H1 (cell line): Measurements from ENCODE around the gene OR2B2. TPM values are rescaled to one million over a fixed set of nuclear protein-coding genes. Genes with fewer than 3 reads are reported as not detected.

Source experiments
- ATF3 ChIP-seq: IDR thresholded peaks from 2 replicates; pipeline ENCODE4 v1.6.1; 2011; ENCODE audit warnings: low read depth, mild to moderate bottlenecking, low read length; ENCODE audit not compliant: insufficient read depth
- CHD1 ChIP-seq: IDR thresholded peaks from 2 replicates; pipeline ENCODE4 v1.6.1; 2012; ENCODE audit warnings: low read depth, low read length, improper control_type of control experiment
- CHD2 ChIP-seq: IDR thresholded peaks from 2 replicates; pipeline ENCODE4 v1.6.1; 2012; ENCODE audit warnings: low read length, improper control_type of control experiment
- CREB1 ChIP-seq: IDR thresholded peaks from 2 replicates; pipeline ENCODE4 v1.6.1; 2012; ENCODE audit warnings: inconsistent platforms
- GTF2F1 ChIP-seq: IDR thresholded peaks from 2 replicates; pipeline ENCODE4 v1.6.1; 2012; ENCODE audit warnings: low read depth, low read length, improper control_type of control experiment, borderline replicate concordance
- KDM5A ChIP-seq: fragments of 200-600 bp; IDR thresholded peaks from 2 replicates; pipeline ENCODE4 v1.7.1; 2012; ENCODE audit warnings: mild to moderate bottlenecking, low read length, inconsistent platforms, mixed read lengths
- POLR2A ChIP-seq, 2 experiments: IDR thresholded peaks; 1 replicate in 1 of 2; 2 replicates in 1 of 2; pipeline ENCODE4 v1.6.1; 2011; ENCODE audit warnings: low read depth in 2 of 2, low read length in 2 of 2, mild to moderate bottlenecking in 2 of 2; ENCODE audit errors: control extremely low read depth in 1 of 2
- SIN3A ChIP-seq, 2 experiments: IDR thresholded peaks in 1 of 2; conservative IDR thresholded peaks in 1 of 2; 2 replicates each; pipeline ENCODE4 v1.6.1; 2011 to 2012; ENCODE audit warnings: low read length in 2 of 2, improper control_type of control experiment in 1 of 2, low read depth in 1 of 2, mild to moderate bottlenecking in 1 of 2
- SIRT6 ChIP-seq: IDR thresholded peaks from one replicate; pipeline ENCODE4 v1.7.1; 2012; ENCODE audit warnings: low read length, inconsistent platforms
- SP4 ChIP-seq: IDR thresholded peaks from 2 replicates; pipeline ENCODE4 v1.6.1; 2012; ENCODE audit warnings: low read length, inconsistent platforms
- TAF1 ChIP-seq: IDR thresholded peaks from 2 replicates; pipeline ENCODE4 v1.6.1; 2011; ENCODE audit warnings: mild to moderate bottlenecking, low read depth, low read length
- TAF7 ChIP-seq: optimal IDR thresholded peaks from 2 replicates; pipeline ENCODE3; 2011; ENCODE audit warnings: low read depth, mild to moderate bottlenecking, inconsistent platforms, low read length, moderate library complexity, borderline replicate concordance
- TCF12 ChIP-seq: IDR thresholded peaks from 2 replicates; pipeline ENCODE4 v1.6.1; 2011; ENCODE audit warnings: low read depth, mild to moderate bottlenecking, low read length
- polyA plus RNA-seq, 7 experiments: library from polyadenylated mRNA; depleted of rRNA in 3 of 7; stranded (reverse) in 5 of 7; unstranded in 2 of 7; fragments of >200 nt in 5 of 7; fragments of 200-250 nt in 2 of 7; gene quantifications; 1 replicate in 5 of 7; 2 replicates in 1 of 7; 4 replicates in 1 of 7; pipeline versions ENCODE4 v1.2.1 to v1.2.3, GENCODE V29; 2011 to 2013; ENCODE audit warnings: missing spikeins in 2 of 7, mixed read lengths in 2 of 7
- total RNA-seq: library from RNA; stranded (reverse); fragmentation: NEBNext Ultra II Directional; extraction: Animal tissue kit (Norgen Biotek cat#: 25700); gene quantifications from 2 replicates; pipeline ENCODE4 v1.2.1, GENCODE V29; 2021

OR2B2 gene
- total and polyA plus RNA-seq, 2 of the 8 experiments (the other 6 are each of a cell fraction or from before 2014, with no cell fraction given): not detected

- TF ChIP-seq ATF3 (no peak), TCF12 (0 out of 2 replicates have a peak, but pooled peaks have one; percentile 4), CHD1 (peak; percentile 81), TAF7 (peak; percentile 68), KDM5A (no peak), SIRT6 (peak; percentile 66), CHD2 (peak; percentile 61), GTF2F1 (peak; percentile 94), SIN3A (conservative IDR thresholded peaks at IDR 0.05 in 1 of 2, IDR thresholded peaks at IDR 0.05 in 1 of 2; ENCODE audit: low read depth in 1 of 2, low read length in 2 of 2) (peak; percentile 37 to 57; a peak in 3 of 4 replicates), POLR2A (IDR thresholded peaks at IDR 0.05; ENCODE audit: control extremely low read depth in 1 of 2, low read depth in 2 of 2, low read length in 2 of 2) (peak; percentile 99 to 100), TAF1 (peak; percentile 99), CREB1 (peak; percentile 75), SP4 (peak; percentile 26; the same call in 1 of the 2 replicates)
These were observed 18.9 kb downstream of the OR2B2 start (continued) for GRCh38 chr6:27893059-27893835.
